Measurements from ENCODE around the gene ANKRD11.
A peak's percentile ranks its signal among the peaks of the same experiment; 100 is the strongest.
"Not testable (repeated sequence)": the region's sequence is repeated elsewhere in the genome, so short reads cannot be mapped to it uniquely, and the experiment has no call there.

The ANKRD11 gene

DNA sequence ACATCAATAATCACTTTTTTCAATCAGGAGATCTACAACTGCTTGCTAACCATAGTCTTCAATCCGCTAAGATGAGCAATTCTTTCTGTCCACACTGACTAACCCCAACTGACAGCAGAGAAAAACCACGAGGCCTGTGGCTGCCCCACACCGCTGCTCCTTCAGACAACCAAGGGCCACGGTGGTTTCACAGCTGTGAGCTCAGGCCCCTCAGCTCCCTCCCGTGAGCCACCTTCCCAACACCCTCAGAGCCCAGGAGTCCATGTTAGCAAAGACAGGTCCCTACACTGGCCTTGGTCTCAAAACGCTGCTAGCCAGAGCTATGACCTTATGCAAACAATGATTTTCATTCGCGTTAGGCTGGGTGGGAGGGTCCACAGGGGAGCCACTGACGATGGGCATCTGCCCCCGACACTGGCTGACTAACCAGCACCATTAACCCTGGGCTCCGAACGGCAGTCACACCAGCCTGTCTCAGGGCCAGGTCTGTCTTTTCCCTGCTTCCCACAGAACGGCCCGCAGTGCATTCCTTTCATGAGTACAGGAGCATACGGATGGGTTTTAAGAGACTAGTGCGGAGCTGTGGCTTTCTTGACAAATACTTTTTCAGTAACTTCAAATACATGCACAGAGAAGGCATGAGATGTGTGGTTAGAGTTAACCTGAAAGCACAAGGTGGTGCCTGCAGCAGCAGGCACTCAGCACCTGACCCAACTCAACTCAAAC is 67.3 kb downstream of the ANKRD11 start:
- no peak overlapping the region for H3K4me3 ChIP-seq (replicated peaks; ENCODE audit: low read depth, low read length)

GRCh38 chr16:89422527-89422904 is 67.8 kb downstream of the ANKRD11 start:
- peak; percentile 43 for DNase-seq (ENCODE audit: low read depth)
- H3K4me3 ChIP-seq (replicated peaks; ENCODE audit: low read depth, low read length): no peak overlapping the region
- TF ChIP-seq, protein P1, sequence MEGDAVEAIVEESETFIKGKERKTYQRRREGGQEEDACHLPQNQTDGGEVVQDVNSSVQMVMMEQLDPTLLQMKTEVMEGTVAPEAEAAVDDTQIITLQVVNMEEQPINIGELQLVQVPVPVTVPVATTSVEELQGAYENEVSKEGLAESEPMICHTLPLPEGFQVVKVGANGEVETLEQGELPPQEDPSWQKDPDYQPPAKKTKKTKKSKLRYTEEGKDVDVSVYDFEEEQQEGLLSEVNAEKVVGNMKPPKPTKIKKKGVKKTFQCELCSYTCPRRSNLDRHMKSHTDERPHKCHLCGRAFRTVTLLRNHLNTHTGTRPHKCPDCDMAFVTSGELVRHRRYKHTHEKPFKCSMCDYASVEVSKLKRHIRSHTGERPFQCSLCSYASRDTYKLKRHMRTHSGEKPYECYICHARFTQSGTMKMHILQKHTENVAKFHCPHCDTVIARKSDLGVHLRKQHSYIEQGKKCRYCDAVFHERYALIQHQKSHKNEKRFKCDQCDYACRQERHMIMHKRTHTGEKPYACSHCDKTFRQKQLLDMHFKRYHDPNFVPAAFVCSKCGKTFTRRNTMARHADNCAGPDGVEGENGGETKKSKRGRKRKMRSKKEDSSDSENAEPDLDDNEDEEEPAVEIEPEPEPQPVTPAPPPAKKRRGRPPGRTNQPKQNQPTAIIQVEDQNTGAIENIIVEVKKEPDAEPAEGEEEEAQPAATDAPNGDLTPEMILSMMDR (IDR thresholded peaks at IDR 0.05; ENCODE audit: low read length, missing control alignments): no peak

More for the DNA sequence above, 67.3 kb downstream of the ANKRD11 start:
- no peak for DNase-seq (ENCODE audit: low read depth)
- TF ChIP-seq, protein P1 (IDR thresholded peaks at IDR 0.05; ENCODE audit: low read length, missing control alignments): no peak

- H3K4me3 ChIP-seq (replicated peaks; ENCODE audit: low read depth, low read length); DNase-seq (ENCODE audit: low read depth): not testable (repeated sequence)
These were observed 69.1 kb downstream of the ANKRD11 start for GRCh38 chr16:89421300-89421699.

- no peak overlapping the region for H3K4me3 ChIP-seq (replicated peaks; ENCODE audit: low read depth, low read length)
- DNase-seq (ENCODE audit: low read depth): no peak
- TF ChIP-seq, protein P1 (IDR thresholded peaks at IDR 0.05; ENCODE audit: low read length, missing control alignments): no peak
These were observed 70.2 kb downstream of the ANKRD11 start for GRCh38 chr16:89420204-89420603.

DNA sequence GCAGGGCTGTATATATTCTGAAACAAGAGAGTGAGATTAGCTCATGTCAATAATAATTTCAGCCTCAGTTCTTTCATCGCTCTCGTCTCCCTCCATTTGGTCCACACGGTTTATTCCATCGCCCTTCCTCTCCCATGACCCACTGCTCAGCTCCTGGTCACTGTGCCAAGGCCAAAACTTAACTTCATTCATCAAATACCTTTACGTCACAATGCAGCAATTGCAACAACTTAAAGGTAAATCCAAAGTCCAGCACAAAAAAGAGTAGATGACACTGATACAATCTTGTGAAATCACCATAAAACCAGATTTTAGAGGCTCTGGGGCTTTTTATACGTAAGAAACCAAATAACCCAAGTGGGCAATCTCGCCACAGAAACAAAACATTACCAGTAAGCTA is 72.0 kb downstream of the ANKRD11 start:
- TF ChIP-seq, protein P1 (IDR thresholded peaks at IDR 0.05; ENCODE audit: low read length, missing control alignments): no peak
- H3K4me3 ChIP-seq (replicated peaks; ENCODE audit: low read depth, low read length): no peak overlapping the region
- no peak for DNase-seq (ENCODE audit: low read depth)

DNA sequence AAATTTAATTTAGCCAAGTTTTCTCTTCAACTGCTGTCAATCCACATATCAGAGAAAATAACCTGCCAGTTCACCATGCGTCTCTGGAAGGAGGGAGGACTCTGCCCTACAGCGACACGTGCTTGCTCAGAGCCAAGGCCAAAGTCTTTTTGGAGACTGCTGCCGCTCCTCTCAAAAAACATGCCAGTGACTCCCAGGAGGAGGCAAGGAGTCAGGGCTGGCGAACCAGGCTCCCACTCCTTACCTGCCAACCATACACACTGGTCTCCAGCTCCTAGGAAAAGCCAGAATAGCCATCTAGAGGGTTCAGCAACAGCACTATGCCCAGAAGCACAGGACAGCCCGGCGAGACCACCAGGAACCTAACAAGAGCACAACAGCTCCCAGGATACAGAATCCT is 73.0 kb downstream of the ANKRD11 start:
- no peak for DNase-seq (ENCODE audit: low read depth)
- TF ChIP-seq, protein P1 (IDR thresholded peaks at IDR 0.05; ENCODE audit: low read length, missing control alignments): no peak
- H3K4me3 ChIP-seq (replicated peaks; ENCODE audit: low read depth, low read length): no peak overlapping the region

- no peak overlapping the region for H3K4me3 ChIP-seq (replicated peaks; ENCODE audit: low read depth, low read length)
- DNase-seq (ENCODE audit: low read depth): no peak
- TF ChIP-seq, protein P1 (IDR thresholded peaks at IDR 0.05; ENCODE audit: low read length, missing control alignments): no peak
These were observed 76.4 kb downstream of the ANKRD11 start for GRCh38 chr16:89413811-89414585.

Measured in fibroblast of pulmonary artery (primary cell).